Measurements from ENCODE around the gene TRAPPC2L.

The TRAPPC2L gene

DNA sequence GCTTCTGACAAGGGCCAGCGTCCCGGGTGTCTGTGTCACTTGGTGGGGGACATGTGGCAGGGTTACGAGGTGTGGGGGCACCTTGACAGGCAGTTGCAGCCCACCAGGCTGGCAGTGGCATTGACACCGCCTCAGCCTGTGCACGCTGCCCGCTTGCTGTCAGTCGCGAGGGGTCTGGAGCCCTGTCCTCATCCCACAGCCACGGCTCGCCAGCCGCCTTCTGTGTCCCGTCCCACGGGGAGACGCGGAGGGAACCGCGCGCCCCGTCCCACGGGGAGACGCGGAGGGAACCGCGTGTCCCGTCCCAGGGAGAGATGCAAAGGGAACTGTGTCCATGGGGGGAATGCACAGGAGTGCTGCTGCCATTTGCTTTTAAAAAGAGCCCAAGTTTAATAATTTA is 6.0 kb downstream of the TRAPPC2L start:
- DNase-seq = no peak

DNA sequence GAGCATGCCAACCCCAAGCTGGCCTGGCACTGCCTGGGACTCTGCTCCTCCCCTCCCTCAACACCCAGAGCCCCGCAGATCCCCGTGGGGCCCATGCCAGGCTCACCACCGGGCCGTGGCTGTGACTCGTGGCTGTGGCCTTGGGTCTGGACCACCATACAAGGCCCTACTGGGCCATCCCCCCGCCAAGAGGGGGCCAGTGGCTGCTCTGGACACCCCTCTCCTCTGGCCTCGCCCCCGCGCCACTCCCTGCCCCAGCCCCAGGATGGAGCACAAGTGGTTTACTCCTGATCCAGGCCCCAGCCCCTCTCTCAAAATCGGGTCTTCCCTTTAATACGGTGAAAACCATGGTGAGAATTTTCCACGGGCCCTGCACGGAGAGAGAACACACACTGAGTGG is 6.5 kb downstream of the TRAPPC2L start:
- DNase-seq = no peak

DNA sequence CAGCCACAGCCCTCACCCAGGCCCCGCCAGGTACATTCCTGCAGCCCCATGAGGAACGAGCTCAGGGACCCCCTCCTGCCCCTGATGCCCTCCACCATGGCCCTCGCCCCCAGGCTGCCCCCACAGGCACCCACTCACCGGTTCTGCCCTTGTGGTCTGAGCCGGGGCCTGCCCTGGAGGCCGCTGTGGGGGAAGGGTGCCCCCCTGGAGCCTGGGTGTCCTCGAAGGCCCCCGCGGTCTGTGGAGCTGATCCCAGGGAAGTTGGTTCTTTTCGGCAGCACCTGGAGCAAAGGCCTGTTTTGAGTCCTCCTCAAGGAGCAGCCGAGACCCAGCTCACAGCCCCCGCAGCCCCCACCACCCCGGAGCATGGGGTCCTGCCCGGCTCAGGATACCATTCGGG is 7.2 kb downstream of the TRAPPC2L start:
- DNase-seq = no peak

DNA sequence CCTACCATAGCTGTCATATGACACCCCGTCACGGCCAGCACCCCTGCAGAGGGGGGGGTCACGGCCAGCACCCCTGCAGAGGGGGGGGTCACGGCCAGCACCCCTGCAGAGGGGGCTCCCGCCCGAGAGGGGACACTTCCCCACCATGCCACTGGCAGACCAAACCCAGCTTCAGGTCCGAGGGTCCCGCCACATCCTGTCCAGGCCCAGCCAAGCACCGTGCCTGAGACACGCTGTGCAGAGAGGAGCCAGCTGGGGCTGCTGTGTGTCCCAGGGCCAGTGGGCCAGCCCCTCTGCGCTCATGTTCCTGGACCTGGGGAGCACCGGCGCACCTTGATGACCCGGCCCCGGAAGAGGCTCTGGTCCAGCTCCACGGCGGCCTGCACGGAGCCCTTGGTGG is 7.6 kb downstream of the TRAPPC2L start:
- no peak for DNase-seq

DNA sequence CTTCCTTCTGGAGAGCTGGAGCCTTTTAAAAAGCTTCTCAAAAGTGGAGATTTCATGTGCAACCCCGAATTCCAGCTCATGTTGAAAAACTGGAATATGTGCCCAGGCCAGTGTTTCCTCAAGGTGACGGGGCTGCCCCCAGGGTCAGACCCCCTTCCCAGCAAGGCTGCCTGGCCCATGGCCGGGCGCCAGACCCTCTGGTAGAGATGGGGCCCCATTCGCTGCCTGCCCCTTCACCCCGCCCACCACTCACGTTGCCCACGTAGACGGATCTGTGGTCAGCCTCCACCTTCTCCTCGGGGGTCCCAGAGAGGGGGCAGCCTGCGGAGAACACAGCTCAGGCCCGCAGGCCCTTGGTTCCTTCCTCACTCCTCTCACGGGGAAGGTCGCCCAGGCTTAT is 8.4 kb downstream of the TRAPPC2L start:
- DNase-seq = no peak

DNA sequence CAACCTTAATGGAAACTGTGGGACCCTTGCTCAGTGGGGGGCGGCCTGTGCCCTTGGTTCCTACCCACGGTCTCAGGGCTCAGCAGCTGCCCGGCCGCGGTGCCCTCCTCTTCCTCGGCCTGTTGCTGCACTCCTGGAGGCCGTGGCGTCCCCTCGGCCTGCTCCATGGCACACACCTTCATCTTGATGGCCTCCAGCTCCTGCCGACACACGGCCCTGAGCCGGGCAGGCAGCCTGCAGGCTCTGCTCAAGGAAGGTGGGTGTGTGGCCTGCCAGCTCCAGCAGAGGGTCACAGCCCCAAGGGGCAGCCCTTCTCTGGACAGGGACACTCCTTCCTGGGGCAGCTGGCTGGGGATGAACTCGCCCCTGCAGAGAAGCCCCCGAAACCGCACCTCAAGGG is 8.8 kb downstream of the TRAPPC2L start:
- no peak for DNase-seq

DNA sequence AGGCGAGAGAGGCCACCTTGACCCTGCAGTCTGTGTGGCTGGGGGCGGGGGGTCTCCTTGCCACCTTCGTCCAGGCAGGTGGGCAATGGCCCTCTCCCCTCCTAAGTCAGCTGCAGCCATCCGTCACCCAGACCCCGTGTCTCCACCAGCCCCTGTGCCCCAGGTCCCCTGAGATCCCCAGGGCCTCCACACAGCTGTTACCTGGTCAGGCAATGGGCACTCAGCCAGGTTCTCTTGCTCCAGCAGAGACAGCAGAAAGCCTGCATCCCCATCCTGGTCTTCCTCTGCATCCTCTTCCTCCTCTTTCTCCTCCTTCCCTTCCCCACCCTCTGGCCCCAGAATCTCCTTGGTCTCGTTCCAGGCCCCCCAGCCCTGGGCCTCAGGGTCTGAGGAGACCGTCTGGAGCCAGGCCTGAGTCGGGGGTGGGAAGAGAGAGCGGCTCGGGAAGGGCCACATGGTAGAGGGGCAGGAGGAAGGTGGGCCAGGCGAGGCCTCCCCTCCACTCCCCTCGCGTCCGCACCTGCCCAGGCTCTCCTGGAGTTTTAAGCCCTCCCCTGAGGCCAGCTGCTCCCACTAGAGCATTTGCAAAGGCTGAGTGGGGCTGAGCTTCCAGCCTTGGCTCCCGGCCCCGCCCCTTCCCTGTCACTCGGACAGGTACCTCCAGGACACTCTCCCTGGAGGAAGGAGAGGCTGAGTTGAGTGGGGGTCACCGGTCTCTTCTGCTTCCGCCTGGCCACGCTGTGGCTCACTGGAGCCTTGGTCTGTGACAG is 9.4 kb downstream of the TRAPPC2L start, which contains the start of gene PABPN1L:
Gene PABPN1L, minus strand, starts transcription at position 510 of the 770 bp plus-strand sequence. Its CDS starts 54 bp downstream, at position 456.
- no peak for DNase-seq

DNA sequence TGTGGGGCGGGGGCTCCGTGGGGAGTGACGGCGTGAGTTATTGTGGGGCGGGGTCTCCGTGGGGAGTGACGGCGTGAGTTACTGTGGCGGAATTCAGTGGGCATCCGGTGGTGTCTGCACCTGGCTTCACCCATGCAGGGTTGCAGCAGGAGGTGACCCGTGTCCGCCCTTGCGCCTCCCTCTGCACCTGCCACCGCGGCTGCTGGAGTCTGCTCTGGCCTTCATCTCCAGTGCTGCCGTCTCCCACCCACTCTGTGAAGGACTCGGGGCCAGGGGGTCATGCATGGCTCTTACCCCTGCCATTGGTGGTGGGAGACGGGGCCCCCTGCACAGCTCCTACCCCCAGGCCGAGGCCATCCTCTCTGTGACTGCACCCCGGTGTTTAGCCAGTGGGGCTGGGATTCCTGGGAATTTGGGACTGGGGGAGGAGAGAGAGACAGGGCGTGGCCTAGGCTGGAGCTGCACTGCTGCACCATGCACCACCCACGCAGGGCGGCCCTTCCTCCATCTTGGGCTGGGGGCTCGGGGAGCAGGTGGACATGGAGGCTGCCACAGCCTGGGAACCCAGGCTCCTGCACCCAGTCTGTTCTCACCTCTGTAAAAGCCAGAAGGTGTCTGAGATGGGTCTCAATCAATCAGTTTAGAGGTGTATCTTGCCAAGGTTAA is 10.8 kb downstream of the TRAPPC2L start:
- no peak for DNase-seq

DNA sequence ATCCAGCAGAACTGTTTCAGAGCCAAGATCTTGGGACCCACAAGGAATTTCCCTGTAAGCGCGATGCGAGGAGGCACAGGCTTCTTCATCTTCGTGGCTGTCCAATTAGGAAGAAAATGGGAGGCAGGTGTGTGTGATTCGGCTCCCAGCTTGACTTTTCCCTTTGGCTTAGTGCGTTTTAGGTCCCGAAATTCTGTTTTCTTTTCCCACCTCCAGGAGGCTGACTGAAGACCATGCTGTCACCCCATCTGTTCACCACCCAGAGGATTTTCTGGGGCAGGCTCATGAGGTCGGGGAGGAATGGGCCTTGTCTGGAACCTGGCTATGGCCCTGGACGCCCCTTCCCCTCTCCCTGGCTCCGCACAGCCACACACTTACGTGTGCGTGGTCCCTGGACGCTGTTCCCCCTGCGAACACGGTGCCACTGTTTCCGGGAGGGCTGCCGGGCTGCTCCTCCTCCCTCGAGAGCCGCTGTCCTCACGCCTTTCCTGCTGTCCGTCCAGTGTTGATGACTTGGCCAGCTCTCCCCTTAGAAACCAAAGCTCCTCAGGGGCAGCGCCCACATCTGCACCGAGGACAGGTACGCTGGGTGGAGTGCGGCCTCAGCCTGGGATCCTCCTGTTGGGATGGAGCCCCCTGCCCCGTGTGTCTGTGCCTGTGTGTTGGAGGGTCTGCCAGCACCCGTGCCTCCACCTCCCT is 12.2 kb downstream of the TRAPPC2L start:
- no peak for DNase-seq

DNA sequence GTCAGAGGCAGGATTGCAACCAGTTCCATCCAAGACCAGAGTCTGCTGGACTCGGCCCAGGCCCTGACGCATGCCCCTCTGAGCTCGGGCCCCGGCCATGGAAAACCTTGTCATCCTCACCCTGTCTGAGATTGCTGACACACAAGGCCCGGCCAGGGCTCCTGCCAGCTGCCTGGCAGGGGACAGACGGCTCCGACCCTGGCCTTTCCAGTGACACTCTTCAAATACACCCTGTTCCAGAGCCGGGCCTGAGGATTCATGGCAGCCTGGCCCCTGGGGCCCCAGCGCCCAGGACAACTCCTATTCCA is 12.7 kb downstream of the TRAPPC2L start:
- DNase-seq = no peak

DNA sequence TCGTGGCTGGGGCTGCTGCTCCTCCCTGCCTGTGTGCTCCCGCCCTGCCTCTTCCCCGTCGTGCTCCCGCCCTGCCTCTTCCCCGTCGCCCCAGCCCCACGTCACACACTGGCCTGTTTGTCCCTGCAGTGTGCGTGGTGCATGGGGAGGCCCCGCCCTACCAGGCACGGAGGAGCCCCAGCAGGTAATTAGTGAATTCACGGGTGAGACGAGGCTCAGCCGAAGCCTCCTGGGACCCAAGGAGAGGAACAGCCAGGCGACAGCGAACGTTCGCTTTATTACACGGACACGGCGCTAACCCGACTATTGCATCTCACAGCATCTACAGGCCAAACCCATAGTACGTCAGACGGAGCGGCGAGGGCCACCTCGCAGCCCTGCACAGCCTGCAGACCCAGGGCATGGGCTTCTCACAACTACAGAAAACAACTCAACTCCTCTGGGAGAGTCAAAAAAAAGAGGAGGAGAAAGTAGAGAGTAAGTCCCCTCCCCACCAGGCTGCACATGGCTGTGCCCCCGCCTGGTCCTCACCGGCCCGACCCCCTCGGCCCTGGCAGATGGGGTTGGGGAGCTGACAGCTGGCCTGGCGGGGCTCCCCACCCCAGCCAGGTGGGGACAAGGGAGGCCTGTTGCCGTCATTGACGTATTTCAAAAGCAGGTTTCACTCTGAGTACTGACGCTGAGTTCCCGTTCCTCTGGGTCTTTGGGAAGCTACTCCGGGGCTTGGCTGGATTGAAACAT is 13.9 kb downstream of the TRAPPC2L start:
- peak; percentile 12 for DNase-seq

DNA sequence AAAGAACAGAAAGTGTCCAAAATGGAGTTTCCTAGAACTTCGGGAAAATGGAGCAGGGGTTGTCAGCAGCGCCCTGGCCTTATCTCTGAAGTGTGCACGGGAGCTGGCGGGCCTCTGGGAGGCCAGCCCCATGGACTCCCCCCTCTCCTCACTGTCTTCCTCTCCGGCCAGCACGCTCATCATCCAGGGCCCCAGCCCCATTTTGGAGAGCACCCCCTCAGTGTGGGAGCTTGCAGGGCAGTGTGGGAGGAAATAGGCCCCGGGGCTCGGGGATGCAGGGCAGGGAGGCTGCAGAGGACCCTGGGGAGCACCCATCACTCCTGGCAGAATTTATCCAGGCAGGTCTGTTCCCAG is 14.4 kb downstream of the TRAPPC2L start:
- DNase-seq = peak; percentile 9

DNA sequence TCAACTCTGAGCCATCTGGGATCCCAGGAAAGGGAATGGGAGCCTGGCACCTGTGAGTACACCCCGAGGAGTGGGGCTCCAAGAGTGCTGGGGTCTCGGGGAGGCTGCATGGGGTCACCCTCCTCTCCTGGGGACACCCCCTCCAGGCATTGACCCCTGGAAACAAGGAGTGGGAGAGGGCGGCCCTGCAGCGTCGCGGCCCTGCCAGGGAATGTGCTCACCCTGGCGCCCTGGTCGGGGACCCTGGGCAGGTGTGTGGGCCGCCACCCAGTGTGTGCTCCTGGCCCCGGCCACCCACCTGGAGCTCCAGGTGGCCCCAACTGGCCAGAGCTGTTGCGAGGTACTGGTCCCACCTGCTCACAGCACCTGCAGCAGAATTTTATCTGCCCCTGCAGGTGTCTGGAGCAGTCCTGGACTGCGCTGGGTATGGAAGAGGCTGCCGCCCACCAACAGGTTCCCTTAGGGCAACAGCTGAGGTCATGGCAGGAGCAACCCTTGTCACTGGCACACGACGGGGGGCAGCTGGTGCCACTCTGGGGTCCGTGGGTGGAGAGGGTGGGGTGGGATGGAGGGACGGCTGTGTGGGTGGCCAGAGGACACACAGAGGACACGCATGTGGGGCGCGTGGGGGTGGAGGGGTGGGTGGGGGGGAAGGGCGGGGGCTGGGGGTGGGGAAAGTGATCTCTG is 14.9 kb downstream of the TRAPPC2L start:
- DNase-seq = no peak

DNA sequence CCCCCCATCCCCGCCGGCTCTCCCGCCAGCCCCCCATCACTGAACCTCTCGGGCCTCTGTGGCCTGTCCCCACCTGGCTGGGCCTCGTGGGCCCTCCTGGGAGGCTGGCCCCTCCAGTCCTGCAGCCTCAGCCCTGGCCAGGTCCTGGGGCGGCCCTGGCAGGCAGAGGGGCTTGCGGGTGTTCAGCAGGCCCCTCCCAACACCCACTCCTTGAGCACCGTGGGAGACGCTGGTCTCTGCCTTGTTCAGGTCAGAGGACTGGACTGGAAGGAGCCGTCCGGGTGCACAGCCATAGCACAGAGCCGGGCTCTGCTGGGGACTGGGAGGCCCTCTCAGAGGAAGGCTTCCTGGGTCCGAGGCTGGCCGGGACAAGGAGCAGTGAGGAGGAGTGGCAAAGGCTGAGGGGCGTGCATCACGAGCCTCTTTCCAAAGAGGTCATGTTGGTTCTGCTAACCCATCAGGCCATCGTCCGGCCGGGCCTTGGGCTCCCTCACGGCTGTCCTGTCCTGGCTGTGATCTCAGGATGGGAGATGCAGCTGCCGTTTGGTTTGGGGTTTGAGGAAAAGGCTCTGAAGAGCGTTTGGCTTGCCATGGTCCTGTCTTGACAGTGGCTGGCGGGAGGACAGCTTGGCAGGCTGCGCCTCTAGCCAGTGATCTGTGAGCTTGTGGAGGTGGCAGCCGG is 15.9 kb downstream of the TRAPPC2L start:
- DNase-seq = no peak

DNA sequence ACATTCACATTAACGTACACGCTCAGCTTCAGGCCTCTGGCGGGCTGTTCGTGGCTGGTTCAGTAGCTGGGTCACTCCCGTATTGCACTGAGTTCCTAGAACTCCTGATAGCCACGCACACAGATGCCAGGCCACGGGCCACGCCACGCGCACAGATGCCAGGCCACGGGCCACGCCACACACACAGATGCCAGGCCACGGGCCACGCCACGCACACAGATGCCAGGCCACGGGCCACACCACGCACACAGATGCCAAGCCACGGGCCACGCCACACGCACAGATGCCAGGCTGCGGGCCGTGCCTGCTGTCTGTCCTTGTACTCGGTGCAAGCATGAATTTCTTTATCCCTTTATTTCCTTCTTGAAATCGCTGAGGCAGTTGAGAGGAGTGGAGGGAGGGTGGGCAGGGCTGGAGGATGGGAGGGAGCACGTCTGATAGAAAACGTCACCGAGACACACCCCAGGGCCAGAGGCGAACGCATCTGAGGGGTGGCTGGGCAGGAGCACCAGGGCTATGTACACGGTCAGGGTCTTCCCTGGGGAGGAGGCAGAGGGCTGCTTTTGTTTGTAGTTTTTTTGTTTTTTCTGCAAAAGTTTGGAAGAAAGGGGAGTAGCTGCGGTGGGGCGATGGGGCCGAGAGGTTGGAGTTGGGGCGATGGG is 18.1 kb downstream of the TRAPPC2L start:
- DNase-seq = no peak

DNA sequence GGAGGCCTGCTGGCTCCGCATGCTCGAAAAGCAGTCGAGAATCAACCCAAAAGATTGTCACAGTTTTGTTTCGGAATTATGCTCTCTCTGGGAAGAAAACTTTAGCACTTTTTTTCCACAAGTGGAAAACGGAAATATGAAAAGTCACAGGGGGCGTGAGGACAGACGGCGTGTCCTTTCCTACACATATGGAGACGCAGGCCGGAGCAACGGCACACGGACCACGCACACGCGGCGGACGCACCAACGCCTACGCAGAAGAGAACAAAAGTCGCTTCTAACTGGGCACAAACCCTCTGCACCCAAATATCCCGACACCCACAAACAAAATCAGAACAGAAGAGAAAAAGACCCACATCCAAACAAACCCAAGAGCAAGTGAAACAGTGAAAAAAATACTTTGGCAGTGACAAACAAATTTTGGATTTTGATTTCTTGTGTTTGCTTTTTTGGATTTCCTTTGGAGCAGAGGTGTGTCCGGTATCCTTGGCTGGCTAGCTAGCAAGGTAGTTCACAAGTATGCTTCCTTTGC is 18.8 kb downstream of the TRAPPC2L start:
- DNase-seq = no peak

DNA sequence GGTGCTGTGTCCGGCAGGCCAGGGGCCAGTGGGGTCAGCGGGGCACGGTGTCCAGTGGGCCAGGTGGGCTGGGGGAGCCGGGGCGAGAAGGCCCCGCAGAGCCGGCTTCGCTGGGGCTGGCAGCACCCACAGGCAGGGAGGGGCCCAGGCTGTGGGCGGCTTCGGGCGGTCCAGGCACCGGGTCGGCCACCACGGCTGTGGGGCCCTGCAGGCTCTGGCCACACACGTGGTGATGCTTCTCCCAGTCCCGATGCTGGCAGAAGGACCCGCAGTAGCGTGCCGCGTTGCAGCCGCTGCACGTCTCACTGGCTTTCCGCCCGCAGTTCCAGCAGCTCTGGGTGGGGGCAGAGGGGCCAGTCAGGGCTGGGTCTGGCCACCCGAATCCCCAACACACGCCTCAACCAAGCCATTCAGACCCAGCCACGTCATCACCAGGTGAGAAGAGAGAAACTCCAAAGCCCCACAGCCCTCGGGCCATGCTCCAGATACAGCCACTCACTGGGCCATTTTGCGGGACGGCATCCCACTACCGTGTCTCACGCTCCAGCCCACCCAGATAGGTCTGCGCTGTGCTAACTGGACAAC is 20.1 kb downstream of the TRAPPC2L start:
- DNase-seq = no peak

DNA sequence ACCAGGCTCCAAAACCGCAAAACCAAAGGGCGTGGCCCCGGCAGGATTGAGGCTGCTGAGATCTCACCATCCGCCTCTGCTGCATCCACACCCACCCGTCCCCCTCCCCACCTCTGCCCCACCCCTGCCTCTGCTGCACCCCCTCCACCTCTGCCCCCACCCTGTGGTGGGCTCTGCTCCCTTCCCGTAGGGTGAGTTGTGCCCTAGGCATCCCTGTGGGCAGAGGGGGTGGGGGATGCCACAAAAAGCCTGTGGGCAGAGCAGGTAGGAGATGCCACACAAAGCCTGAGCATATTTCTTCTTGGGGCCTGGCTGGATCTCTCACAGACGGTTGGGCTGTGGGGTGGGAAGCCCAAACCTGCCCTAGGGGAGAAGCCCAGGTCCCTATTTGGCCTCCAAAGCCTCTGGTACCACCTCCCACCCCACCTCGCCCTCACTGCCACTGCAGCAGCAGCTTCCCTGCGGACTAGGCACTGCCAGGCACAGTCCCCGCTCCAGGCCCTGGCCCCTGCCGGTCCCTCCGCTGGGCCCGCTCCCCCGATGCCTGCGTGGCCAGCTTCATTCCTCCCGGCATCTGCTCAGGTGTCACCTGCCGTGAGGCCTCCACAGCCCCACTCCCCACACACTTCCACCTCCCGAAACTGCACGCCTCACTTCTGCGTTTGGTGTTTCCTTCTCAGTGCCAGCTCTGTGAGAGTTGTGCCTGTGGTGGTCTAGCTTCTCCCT is 20.8 kb downstream of the TRAPPC2L start:
- no peak for DNase-seq

DNA sequence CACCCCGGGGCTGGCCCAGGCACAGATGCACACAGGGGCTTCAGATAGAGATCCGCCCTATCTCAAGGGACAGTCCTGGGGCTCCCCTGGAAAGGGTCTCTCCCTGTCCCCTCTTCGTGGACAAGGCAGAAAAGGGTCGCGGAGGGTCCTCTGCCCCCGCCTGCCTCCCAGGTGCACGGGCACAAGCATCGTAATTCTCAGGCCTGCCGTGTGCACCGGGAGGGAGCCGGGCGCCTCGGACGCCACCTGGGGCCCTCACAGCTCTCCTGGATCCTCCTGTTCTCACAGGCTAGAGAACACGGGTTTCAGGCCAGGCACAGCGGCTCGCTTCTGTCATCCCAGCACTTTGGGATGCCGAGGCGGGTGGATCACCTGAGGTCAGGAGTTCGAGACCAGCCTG is 21.4 kb downstream of the TRAPPC2L start:
- no peak for DNase-seq
